GM21526 (cell line): Measurements from ENCODE around the gene GABRG3.

Source experiments
- ATAC-seq: cut with Tn5 transposase; IDR thresholded peaks from one replicate; pipeline ENCODE4 v1.9.1; 2021; ENCODE audit warnings: moderate library complexity; ENCODE audit not compliant: unreplicated experiment, low FRiP score

GABRG3 gene

DNA sequence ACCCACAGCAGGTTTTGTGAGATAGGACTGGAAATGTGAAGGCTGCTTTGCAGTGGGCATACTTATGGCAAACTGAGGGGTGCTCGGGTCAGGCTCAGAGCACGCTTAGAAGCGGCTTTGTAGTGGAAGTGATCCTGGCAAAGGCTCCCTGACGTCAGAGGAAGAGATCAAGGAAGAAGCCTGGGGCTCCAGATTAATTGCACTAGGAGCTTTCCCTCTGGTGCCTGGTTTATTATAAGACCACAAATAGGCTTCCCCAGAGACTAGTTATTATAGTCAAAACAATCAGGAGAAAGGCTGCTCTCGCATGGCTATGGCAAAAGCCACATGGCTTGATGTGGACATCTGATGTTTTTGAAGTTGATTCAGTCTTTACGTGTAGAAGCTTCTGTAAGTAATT, 515.1 kb downstream of the GABRG3 start:
- no peak for ATAC-seq

DNA sequence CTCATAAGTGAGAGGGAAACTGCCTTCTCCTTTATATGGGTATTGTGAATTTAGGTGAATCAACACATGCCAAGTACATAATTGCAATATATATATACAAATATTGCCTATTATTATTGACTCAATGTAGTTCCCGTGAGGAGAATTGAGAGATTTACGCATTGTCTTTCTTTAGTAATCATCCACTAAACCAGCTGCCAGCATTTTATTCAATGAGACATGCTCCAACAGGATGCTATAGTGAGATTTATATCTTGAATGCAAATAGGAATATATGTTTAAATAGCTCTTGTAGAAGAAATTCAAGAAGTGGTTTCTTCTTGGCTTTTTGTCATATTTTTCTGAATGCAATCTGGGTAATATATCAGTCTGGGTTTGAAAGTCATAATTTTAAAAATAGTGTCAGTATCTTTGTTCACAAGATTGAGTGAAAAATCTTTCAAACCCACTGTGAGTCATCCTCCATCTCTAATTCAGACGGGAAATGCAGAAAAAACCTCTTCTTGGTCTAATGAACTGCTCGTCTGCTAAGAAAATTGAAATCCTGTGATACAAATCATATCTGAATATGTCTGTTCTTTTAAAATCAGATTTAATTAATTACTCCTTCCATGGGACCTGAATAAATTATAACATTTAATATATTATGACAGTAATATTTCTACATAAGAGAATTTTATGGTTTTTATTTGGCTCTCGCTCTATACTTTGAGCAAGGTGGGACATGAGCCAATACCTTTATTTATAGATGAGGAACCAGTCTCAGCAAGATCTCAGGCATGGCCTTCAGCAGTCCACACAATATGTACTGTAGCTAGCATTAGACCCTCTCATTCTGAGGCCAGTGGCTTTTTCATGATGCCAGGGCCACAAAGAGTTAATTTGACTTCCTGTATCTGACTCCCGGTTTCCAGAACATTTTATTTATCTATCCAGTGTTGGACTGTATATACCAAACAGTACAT, 516.0 kb downstream of the GABRG3 start:
- ATAC-seq: no peak

DNA sequence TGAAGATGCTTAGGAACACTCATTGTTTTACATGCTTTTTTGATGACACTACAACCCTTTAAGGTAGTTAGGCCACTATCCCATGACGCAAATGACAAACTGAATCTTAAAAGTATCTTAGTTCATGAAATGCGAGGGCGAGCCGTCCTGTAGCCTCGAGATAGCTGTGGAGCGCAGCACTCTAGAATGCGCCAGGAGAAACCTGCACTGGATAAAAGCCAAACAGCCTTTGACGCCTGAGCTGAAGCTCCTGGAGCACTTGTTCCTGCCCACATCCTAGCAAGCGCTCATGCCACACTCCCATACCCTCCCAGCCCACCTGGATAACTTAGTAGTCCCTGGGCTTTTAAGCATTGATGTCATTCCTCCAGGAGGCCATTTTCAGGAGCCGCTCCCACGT, 516.9 kb downstream of the GABRG3 start:
- no peak for ATAC-seq

DNA sequence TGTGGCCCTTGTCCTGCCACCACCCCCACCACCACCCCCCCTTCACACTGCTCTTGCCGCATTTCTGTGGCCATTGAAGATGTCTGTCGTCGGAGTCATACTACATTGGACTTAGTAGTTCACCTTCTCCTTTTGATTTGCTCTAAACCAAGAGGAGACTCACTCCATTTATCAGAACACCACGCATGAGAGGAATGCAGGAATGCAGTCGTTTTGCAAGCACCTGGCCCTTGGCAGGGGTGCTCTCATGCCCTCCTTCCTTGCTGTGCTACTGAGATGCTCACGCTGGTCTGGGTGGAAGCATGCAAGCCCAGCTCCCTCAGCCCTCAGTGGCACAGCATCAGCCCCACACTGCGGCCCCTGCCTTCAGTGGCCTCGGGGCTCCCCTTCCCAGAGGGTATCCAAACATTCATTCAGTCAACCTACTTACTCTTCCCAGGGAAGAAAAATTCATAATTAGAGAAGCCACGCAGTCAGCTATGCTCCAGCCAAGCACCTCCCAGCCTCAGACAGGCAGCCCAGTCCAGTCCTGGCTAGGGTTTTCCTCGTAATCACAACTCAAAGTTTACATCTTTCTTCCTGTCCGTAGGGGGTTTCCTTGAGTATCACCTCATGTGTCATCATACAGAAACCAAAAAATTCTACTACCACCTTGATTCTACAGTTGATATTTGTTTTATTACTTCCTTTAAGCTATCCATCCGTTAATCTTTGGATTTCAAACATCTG, 520.0 kb downstream of the GABRG3 start:
- no peak for ATAC-seq

DNA sequence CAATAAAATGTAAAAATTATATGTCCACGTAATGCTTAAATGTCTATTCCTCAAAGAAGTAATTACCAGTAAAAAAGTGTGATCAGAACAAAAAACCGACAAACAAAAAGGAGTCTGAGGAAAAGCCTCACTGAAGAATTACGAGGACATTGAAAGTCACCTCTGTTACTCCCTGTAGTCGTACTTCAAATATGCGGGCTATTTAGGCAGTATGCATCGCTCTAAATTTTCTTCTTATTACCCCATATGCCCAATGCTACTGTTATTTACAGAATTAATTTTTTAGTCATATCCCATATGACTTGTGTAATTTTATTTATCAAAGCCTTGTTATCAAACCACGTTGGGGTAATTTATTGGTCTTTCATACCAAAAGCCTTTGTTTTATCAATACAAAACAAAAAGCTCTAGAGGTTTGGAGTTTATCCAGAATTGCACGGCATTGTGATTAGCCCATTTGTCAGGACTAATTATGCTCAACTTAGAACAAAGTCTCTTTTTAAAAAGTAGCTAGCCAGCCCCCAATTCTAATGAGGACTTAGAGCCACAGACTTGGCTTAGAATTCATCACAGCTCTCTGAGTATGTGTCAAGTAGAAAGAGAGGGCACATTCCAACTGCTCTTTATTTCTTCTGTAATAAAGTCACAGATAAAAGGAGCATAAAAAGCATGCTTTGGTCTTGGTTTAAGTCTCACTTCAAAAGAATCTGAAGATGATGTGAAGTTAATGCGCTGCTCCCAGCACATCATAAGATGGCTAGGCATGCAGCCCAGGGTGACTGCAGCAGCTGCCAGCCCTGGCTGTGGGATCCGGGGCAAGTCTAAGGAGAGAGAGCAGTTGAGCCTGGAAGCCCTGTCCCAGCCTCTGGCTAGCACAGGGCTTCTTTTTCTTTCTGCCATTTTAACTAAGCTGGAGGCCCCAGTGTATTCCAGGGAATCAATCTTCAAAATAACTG, 521.0 kb downstream of the GABRG3 start:
- ATAC-seq: no peak

DNA sequence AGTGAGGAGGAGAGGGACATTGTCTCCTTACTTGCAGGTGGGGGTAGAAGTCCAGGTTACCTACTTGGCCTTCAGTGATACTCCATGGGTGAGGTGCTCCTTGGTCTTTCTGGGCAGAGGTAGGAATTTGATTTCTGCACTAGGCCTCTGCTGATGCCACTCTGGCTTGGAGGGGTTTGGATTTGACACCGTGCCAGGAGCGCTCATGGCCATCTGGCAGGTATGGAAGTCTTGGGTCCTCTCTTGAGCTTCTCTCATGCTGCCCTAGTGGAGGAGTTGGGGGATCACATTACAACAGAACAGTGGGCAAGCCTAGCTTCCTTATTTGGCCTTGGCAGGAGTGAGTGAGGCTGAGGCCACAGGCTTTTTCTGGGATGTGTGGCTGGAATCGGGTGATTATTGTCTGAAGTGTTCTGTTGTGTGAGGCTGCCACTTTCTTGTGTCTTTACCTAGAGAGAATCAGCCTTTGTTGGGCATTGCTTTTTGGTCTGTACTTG, 525.0 kb downstream of the GABRG3 start:
- no peak for ATAC-seq

DNA sequence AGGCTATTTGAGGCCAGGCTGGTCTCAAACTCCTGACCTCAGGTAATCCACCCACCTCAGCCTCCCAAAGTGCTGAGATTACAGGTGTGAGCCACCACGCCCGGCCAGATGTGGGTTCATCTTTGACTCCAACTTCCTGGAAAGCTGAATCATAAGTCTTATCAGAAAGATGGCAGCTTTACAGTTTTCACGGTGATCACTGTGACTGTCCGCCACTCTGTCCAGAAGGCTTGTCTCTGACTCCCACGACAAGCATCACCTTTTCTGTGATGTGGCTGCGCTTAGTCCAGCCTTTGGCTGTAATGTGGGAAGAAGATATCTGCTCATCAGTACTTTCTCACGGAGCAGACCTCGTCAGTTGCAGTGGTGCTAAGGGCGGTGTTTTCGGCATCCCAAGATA, 527.7 kb downstream of the GABRG3 start:
- no peak for ATAC-seq

DNA sequence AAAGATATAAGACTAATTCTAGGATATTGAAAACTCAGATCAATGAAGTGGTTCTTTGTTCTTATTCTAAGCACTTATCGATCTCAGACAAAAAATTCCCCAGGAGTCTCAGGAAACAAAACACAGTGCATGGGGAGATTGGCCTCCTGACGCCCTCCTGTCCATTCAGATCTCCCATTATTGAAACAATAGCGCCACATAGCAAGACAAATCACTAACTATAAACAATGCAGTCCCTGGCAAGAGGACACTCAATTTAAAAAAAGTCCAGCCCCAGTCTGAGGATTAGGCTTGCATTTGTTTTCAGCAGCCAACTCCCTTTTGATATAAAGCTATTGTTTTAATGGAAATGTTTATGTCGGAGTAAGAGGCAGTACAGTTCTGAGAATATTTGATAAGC, 528.2 kb downstream of the GABRG3 start:
- no peak for ATAC-seq

DNA sequence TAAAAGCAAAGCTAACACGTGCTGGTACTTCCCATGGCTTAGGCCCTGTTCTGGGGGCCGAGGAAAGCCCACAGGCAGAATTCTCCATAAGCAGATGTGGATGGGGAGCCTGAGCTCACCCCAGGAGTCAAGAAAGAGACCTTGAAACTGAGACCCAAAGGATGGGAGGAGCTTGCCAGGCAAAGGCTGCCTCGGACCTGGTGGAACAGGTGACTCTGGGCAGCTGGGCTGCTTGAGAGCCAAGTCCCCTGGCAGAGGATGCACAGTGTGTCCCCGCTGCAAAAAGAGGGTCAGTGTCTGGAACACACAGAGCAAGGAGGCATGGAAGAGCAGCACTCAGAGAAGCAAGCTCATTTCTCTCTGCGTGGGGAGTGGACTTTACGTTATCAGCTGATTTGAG, 528.7 kb downstream of the GABRG3 start:
- no peak for ATAC-seq

DNA sequence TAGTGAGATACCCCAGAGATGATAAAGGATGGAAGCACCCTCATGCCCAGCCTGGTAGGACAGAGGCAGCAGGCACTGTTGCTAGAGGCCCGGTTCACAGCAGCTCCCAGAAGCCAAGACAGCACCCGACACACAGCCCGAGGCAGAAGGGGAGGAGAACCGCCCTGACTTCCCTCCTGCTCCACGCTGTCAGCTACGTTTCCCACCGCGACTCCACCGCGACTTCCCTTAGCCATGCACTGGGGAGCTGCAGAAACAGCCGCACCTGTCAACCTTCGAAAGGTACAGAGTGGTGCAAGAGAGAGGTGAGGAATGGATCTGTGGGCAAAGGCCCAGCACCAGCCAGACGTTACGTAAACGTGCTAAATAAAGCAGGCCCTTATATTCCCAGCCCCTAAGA, 529.2 kb downstream of the GABRG3 start:
- no peak for ATAC-seq

DNA sequence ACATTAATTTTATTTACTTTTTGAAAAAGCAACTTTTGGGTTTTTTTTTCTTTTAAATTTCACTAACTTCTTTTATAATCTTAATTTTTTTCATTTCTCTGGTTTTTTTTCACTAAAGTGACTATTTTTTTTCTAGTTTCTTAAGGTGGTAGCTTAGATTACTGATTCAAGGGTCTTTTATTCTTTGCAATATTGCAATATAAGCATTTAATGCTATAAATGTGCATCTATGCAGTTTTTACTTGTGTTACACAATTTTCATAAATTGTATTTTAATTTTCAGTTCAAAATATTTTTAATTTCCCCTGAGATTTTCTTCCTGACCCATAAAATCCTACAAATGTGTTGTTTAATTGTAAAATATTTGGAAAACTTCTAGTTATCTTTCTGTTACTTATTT, 535.8 kb downstream of the GABRG3 start:
- no peak for ATAC-seq

DNA sequence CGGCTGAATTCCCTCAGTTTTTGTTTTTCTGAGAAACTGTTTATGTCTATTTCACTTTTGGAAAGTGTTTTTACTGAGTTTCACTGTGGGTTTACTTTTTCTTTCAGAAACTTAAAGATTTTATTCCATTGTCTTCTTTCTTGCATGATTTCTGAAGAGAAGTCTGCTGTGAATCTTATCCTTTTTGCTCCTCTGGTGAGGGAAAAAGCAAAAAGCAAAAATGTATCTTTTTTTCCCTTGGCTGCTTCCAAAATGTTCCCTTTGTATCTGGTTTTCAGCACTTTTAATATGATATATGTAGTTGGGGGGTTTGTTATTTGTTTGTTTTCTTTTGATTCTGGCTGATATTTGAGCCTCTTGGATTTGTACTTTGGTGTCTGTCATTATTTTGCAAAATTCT, 538.0 kb downstream of the GABRG3 start:
- no peak for ATAC-seq

DNA sequence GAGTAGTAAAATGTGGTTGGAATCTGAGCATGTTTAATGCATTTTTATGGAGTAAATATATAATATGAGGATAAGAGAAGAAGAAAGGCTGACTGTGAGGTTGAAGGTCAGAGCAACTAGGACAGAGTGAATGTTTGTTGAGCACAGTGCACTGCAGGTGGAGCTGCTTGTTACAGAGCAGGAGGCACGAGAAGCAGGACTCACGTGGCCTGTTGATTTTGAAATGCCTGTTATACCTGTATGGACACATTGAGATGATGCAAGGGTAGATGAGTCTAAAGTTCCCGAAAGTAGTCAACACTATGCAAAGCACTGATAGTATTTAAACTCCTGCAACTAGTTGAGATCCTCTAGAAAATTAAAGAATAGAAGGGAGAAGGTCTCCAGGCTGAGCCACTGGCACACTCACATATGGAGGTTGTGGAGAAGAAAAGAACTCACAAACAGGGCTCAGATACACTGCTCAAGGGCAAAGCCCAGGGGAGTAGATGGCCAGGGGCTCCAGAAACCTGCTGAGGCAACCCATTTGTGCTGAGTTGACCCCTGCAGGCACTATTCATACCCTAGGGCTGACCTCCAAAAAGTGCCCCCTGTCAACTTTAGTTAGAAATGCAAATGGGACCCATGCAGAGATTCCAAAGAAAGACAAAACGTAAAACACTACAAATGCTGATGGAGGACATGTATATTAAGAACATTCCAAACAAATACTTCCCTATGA, 541.5 kb downstream of the GABRG3 start:
- ATAC-seq: no peak

DNA sequence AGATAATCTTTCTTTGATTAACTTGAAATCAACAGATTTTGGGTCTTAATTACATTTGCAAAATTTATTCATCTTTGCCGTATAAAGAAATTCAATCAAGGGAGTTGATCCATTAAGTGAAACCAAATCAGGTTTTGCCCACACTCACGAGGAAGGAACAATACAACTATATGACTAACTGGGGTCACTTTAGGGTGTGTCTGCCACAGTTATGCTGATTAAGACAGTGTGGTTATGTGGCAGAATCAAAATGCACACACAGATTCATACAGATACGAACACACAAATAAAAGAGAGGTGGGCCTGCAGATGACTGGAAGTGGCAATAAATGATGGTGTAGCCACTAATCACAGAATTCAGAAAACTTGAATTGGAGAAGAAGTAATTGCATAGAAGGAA, 543.5 kb downstream of the GABRG3 start:
- ATAC-seq: no peak

DNA sequence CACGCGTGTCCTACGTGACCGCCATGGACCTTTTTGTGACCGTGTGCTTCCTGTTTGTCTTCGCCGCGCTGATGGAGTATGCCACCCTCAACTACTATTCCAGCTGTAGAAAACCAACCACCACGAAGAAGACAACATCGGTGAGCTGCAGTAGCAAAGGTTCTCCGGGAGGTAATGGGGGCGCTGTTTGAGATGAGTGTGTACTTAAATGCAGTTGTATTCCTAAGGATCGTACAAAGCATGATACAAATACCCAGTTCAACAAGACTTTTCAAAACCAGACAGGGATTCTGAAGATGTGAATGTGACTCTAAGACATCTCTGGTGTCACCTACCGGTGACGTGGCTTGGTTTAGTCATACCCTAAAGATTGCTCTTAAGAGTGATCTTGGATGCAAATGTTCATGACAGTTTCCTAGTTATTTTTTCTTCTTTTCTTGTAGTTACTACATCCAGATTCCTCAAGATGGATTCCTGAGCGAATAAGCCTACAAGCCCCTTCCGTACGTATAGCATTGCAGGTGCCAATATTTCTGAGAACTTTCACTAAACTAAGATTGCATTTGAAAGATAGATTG, 556.6 kb downstream of the GABRG3 start:
- no peak for ATAC-seq

DNA sequence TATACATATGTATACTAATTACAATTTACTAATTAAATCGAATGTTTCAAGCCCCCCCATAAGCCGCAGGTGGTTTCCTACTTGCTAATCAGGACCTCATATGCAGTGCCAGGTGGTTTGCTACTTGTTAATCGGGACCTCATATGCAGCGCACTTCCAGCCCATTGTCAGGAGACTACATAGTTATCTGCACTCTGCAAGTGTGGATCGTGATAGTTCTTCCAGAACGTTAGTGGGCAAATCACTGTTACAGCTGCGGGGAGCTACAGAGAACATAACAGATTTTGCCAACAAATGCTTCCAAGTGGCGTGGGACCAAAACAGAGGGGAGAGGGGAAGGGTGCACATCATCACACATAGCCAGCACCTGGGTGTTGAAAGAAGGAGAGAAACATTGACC, 558.4 kb downstream of the GABRG3 start:
- no peak for ATAC-seq

DNA sequence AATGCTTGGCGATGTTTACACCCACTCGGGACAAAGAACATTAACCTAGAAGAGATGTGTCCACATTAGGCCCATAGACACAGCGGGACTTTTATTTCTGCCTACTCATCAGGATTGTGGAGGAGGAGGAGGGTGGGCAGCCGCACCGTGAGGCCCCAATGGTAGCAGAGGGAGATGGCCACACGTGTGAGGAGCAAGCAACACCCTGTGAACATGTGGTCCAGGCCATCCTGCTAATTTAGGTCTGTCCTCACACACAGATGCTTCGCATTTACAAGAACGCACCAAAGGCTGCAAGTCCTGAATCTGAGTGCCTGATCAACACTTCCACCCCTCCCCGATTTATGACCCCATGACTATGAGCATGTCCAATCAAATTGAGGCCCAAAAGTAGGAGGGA, 560.0 kb downstream of the GABRG3 start:
- no peak for ATAC-seq

DNA sequence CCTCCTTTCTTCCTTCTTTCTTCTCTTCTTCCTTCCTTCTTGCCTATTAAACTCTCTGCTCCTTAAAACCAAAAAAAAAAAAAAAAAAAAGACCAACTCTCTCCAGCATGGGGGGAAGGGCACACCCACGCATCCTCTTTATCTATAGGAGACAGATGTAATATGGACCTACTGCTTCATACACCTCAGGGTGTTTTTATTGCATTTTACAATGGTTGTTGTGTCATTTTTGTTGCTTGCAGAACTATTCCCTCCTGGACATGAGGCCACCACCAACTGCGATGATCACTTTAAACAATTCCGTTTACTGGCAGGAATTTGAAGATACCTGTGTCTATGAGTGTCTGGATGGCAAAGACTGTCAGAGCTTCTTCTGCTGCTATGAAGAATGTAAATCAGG, 561.4 kb downstream of the GABRG3 start:
- no peak for ATAC-seq

DNA sequence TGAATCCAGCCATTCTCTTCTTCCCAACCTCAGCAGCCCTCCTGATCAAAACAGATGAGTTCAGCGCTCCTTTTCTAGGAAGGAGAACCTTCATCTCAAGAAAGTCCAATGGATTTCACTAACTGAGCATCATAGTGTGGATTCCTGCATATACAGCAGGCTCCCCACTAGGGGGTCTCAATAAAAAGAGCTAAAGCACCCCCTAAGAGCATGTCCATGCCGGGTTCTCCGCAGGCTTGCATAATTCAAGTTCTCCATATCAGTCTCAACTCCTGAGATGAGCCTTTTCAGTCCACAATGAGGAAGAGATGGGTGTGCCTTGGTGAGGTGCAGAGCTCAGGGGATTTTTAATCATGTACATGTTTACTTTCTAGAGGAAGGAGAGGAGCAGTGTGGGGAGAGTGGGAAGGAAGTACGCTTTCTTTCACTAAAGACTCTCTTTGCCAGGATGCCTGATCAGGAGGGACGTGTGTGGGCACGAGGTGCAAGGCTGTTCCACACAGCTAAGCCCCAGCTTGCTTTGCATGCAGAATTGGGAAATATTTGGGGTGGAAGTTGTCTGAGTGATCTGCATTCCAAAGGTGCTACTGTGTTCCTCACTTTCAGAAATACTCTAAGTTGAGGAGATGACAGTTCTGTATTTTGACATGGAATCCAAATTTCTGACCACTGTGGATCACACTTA, 564.6 kb downstream of the GABRG3 start:
- ATAC-seq: no peak
